ENCODE data around the gene CSNK1E. TPM values are rescaled to one million over a fixed set of nuclear protein-coding genes. Genes with fewer than 3 reads are reported as not detected.

CSNK1E gene
- total RNA-seq, 1 experiment from 2014 or later, result 206 TPM

- DNase-seq (ENCODE audit: low read depth), result no peak
Observed at GRCh38 chr22:38308791-38309498, 8.3 kb downstream of the CSNK1E start.

GRCh38 chr22:38305471-38306448 lies 11.5 kb downstream of the CSNK1E start:
- no peak for DNase-seq (ENCODE audit: low read depth)

GRCh38 chr22:38304526-38304925 lies 12.7 kb downstream of the CSNK1E start:
- DNase-seq (ENCODE audit: low read depth), result no peak

- DNase-seq (ENCODE audit: low read depth), result no peak
Observed at GRCh38 chr22:38303974-38304373, 13.3 kb downstream of the CSNK1E start.

GRCh38 chr22:38302906-38303305 lies 14.3 kb downstream of the CSNK1E start:
- no peak for DNase-seq (ENCODE audit: low read depth)

- no peak for DNase-seq (ENCODE audit: low read depth)
Observed at GRCh38 chr22:38300946-38301345, 16.3 kb downstream of the CSNK1E start.

GRCh38 chr22:38300197-38300945 lies 16.9 kb downstream of the CSNK1E start:
- DNase-seq (ENCODE audit: low read depth), result no peak

- no peak for DNase-seq (ENCODE audit: low read depth)
Observed at GRCh38 chr22:38299770-38300102, 17.5 kb downstream of the CSNK1E start.

- peak; percentile 99 for DNase-seq (ENCODE audit: low read depth)
Observed at GRCh38 chr22:38298312-38299005, 18.8 kb downstream of the CSNK1E start.

GRCh38 chr22:38296372-38296771 lies 20.9 kb downstream of the CSNK1E start:
- DNase-seq (ENCODE audit: low read depth), result no peak

- no peak for DNase-seq (ENCODE audit: low read depth)
Observed at GRCh38 chr22:38295863-38296262, 21.4 kb downstream of the CSNK1E start.

GRCh38 chr22:38295339-38295738 lies 21.9 kb downstream of the CSNK1E start:
- no peak for DNase-seq (ENCODE audit: low read depth)

GRCh38 chr22:38294193-38294592 lies 23.0 kb downstream of the CSNK1E start:
- no peak for DNase-seq (ENCODE audit: low read depth)

- no peak for DNase-seq (ENCODE audit: low read depth)
Observed at GRCh38 chr22:38292694-38293093, 24.5 kb downstream of the CSNK1E start.

- DNase-seq (ENCODE audit: low read depth), result no peak
Observed at GRCh38 chr22:38291201-38291777, 25.9 kb downstream of the CSNK1E start.

- no peak for DNase-seq (ENCODE audit: low read depth)
Observed at GRCh38 chr22:38290347-38290746, 26.9 kb downstream of the CSNK1E start.

- DNase-seq (ENCODE audit: low read depth), result no peak
Observed at GRCh38 chr22:38289583-38290082, 27.6 kb downstream of the CSNK1E start.

- DNase-seq (ENCODE audit: low read depth), result no peak
Observed at GRCh38 chr22:38286915-38287669, 30.1 kb downstream of the CSNK1E start.

- DNase-seq (ENCODE audit: low read depth), result no peak
Observed at GRCh38 chr22:38285018-38285417, 32.2 kb downstream of the CSNK1E start.

- no peak for DNase-seq (ENCODE audit: low read depth)
Observed at GRCh38 chr22:38284042-38284402, 33.2 kb downstream of the CSNK1E start.

All from HT1080 (cell line).